IgD-negative memory B cell (primary cell): ENCODE results near the gene TGM1. TPM values are rescaled to one million over a fixed set of nuclear protein-coding genes. Genes with fewer than 3 reads are reported as not detected.
"Not testable (repeated sequence)": the region's sequence is repeated elsewhere in the genome, so short reads cannot be mapped to it uniquely, and the experiment has no call there.

Experiments used
- H3K27ac Mint-ChIP-seq, 3 donors: one replicate each; pipeline ENCODE4 v1.8.0; 2020 to 2022; ENCODE audit warnings: mild to moderate bottlenecking in 3 of 3, mixed read lengths in 3 of 3, moderate library complexity in 1 of 3
- H3K27me3 Mint-ChIP-seq: one replicate; pipeline ENCODE4 v1.8.0; 2021; ENCODE audit warnings: mixed read lengths
- H3K36me3 Mint-ChIP-seq: one replicate; pipeline ENCODE4 v1.8.0; 2020; ENCODE audit warnings: mild to moderate bottlenecking, mixed read lengths
- H3K4me1 Mint-ChIP-seq, 3 donors: one replicate each; pipeline ENCODE4 v1.8.0; 2020 to 2022; ENCODE audit warnings: mixed read lengths in 3 of 3, mild to moderate bottlenecking in 1 of 3
- H3K4me3 Mint-ChIP-seq, 4 donors: one replicate each; pipeline ENCODE4 v1.8.0; 2020 to 2022; ENCODE audit warnings: mild to moderate bottlenecking in 4 of 4, mixed read lengths in 4 of 4, moderate library complexity in 3 of 4
- H3K9me3 Mint-ChIP-seq, 3 donors: one replicate each; pipeline ENCODE4 v1.8.0; 2020 to 2021; ENCODE audit warnings: mixed read lengths in 3 of 3, mild to moderate bottlenecking in 1 of 3
- polyA plus RNA-seq: library from polyadenylated mRNA; unstranded; fragments of 300-500 nt; fragmentation: Illumina TruSeq; gene quantifications from one replicate; pipeline ENCODE4 v1.2.3, GENCODE V29; 2021

The TGM1 gene
- polyA plus RNA-seq, 1 donor from 2014 or later = not detected

DNA sequence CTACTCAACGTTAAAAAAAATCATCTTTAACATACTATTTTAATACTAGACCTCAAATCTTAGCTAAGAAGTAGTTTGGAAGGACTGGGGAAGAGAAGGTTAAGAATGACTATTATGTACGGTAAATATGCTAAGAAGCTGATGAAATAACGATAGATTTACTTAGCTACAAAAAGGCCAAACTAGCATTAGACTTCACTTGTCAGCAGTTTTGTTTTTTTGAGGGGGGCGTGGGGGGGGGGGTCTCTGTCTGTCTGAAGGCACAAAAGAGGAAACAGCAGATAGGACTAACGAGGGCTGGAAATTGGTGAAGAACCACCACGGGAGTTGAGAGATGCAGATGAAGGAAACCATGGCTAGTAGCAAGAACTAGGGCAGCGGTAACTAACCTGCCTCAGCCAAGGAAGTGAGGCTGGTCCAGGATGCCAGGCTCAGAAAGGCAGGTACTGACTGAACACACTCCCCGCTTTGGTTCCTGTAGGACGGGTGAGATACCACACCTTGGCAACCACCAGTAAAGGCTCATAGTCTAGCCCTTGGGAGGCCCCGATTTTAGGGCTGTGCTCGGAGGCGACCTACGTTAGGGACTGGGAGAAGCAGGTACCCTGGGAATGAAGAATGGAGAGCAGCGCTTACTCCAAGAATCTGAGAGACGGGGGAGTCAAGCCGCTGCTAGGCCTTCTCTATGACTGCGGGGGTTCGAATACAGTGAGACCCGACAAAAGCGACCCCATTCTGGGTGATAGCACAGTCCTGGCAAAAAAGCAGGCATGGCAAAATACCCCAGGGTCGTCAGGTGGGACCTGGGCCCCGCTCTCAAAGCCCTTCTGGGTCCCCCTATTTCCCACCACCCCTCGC lies 31.5 kb downstream of the TGM1 start:
- H3K4me3 Mint-ChIP-seq = peak overlapping the region; percentile 92 to 100 (median 99)
- no peaks in the 10 kb centered on the region for H3K9me3 Mint-ChIP-seq
- H3K27me3 Mint-ChIP-seq = no peaks in the 10 kb centered on the region
- H3K36me3 Mint-ChIP-seq = no peaks in the 10 kb centered on the region
- H3K27ac Mint-ChIP-seq = peak overlapping the region; percentile 86 to 97 (median 88)
- peaks cover 22 to 38% (median 33%) of the 10 kb centered on the region in 3 donors for H3K4me1 Mint-ChIP-seq

DNA sequence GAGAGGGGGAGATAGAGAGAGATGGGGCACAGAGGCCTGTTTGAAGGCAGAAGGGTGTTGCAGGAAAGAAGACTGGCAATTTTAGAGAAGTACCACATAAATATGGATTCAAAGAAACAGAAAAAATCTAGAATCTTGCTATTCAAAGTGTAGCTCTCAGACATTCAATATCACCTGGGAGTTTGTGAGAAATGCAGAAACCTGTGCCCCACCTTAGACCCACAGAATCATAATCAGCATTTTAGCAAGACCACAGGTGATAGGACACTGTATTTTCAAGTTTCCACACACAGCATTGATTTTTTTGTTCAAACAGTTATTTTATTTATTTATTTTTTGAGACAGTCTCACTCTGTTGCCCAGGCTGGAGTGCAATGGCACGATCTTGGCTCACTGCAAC lies 34.1 kb downstream of the TGM1 start:
- Mint-ChIP-seq H3K36me3 (no peaks in the 10 kb centered on the region), H3K4me1 (peaks cover 17 to 30% (median 29%) of the 10 kb centered on the region in 3 donors), H3K27ac (peak overlapping the region in 1 of 3 donors; percentile 63), H3K27me3 (no peaks in the 10 kb centered on the region), H3K9me3 (no peaks in the 10 kb centered on the region), H3K4me3 (peak overlapping the region in 1 of 4 donors; percentile 45)

DNA sequence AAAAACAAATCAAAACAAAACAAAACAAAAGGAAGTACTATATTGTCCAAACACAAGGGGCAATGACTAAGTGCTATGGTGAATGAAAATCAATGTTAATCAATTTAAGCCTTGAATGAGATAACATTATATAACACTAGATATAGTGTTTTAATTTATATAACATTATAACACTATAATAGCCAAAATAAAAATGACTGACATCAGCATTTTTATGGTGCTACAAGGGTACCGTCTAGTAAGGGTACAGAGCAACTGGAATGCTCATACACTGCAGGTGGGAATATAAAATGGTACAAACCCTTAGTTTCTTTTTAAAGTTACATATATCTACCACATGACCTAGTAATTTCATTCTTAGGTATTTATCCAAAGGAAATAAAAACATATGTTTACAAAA lies 36.5 kb downstream of the TGM1 start:
- Mint-ChIP-seq H3K9me3 (no peaks in the 10 kb centered on the region), H3K36me3 (no peaks in the 10 kb centered on the region), H3K4me3 (peak overlapping the region in 1 of 4 donors; percentile 45), H3K27me3 (no peaks in the 10 kb centered on the region), H3K4me1 (peaks cover 5 to 22% (median 18%) of the 10 kb centered on the region in 3 donors), H3K27ac (peak overlapping the region in 1 of 3 donors; percentile 32)

DNA sequence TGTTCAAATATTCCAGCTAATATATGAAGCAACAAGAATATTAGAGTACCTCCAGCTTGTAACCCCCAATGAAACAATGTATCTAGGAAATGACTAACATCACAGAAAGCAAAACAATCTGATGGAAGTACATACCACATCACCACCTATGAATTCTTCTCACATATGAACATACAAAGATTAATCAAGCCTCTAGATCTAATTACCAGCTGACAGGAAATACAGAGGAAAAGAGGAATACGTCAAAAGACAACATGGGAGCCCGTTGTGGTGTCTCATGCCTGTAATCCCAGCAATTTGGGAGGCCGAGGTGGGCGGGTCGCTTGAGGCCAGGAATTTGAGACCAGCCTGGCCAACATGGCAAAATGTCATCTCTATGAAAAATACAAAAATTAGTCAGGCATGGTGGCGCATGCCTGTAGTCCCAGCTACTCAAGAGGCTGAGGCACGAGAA lies 38.3 kb downstream of the TGM1 start:
- Mint-ChIP-seq H3K36me3 (peaks cover 1% of the 10 kb centered on the region), H3K27ac (no peak overlapping the region), H3K27me3 (no peaks in the 10 kb centered on the region), H3K4me3 (peak overlapping the region in 1 of 4 donors; percentile 37), H3K9me3 (no peaks in the 10 kb centered on the region), H3K4me1 (peaks cover under 1 to 17% (median 13%) of the 10 kb centered on the region in 3 donors)

DNA sequence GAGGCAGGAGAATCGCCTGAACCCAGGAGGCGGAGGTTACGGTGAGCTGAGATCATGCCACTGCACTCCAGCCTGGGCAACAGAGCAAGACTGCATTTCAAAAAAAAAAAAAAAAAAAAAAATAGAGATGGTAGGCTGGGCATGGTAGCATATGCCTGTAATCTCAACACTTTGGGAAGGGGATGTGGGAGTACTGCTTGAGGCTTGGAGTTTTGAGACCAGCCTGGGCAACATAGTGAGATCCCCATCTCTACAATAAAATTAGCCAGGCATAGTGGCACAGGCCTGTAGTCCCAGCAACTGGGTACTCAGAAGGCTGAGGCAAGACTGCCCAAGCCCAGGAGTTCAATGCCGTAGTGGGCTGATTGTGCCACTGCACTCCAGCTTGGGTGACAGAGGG lies 40.0 kb downstream of the TGM1 start:
- H3K27me3 Mint-ChIP-seq, H3K36me3 Mint-ChIP-seq, H3K27ac Mint-ChIP-seq, H3K4me3 Mint-ChIP-seq, H3K9me3 Mint-ChIP-seq: not testable (repeated sequence)
- peaks cover 4 to 18% (median 15%) of the 10 kb centered on the region in 3 donors for H3K4me1 Mint-ChIP-seq

DNA sequence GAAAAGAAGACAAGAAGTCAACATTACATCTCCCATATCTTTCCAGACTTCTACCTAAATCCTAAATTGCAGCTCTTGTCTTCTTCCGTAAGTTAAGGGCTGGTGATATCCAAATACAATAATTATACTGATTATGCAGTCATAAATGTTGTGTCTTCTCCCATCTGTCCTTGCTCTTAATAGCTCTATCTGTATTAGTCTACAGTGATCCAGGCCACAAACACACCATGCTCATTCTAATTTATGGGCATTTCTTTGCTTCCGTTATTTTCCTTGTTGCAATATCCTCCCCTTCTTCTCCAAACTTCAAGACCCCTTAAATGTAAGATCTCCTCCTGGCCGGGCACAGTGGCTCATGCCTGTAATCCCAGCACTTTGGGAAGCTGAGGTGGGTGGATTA lies 43.5 kb downstream of the TGM1 start:
- Mint-ChIP-seq H3K4me1 (peaks cover 12 to 14% (median 13%) of the 10 kb centered on the region in 3 donors), H3K9me3 (no peaks in the 10 kb centered on the region), H3K4me3 (no peak overlapping the region), H3K27me3 (no peaks in the 10 kb centered on the region), H3K27ac (no peak overlapping the region), H3K36me3 (peaks cover 1% of the 10 kb centered on the region)

DNA sequence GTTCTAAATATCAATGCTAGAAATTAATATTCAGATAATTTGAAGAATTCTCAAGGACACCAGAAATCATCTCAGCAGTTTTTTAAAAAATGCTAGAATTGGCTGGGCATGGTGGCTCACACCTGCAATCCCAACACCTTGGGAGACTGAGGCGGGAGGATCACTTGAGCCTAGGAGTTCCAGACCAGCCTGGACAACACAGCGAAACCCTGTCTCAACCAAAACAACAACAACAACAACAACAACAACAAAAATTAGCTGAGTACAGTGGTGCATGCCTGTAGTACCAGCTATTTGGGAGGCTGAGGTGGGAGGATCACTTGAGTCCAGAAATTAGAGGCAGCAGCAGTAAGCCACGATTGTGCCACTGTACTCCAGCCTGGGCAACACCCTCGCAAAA lies 43.9 kb downstream of the TGM1 start:
- H3K27ac Mint-ChIP-seq = no peak overlapping the region
- H3K4me3 Mint-ChIP-seq = no peak overlapping the region
- peaks cover 13 to 16% (median 16%) of the 10 kb centered on the region in 3 donors for H3K4me1 Mint-ChIP-seq
- H3K27me3 Mint-ChIP-seq = no peaks in the 10 kb centered on the region
- no peaks in the 10 kb centered on the region for H3K9me3 Mint-ChIP-seq
- peaks cover 1% of the 10 kb centered on the region for H3K36me3 Mint-ChIP-seq

DNA sequence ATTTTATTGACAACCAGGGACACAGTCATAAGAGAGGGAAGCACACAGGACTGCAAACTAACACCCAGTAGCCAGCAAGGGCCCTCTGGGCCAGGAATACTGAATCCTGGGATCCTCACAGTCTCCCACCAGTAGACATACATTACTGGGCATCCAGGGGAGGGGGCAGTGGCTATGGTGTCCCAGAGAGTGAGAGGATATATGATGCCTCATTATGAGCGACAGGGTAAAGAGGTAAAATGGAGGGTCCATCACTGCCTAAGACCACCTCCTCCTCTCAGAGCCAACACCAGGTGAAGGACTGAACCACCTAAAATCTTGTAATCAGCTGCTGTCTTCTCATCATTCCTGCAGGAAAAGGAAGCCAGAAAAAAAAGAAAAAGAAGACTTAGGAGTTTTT lies 46.1 kb downstream of the TGM1 start:
- H3K27me3 Mint-ChIP-seq, H3K4me3 Mint-ChIP-seq, H3K9me3 Mint-ChIP-seq, H3K36me3 Mint-ChIP-seq: not testable (repeated sequence)
- H3K27ac Mint-ChIP-seq = peak overlapping the region in 1 of 3 donors; percentile 89
- H3K4me1 Mint-ChIP-seq = peaks cover 19 to 32% (median 25%) of the 10 kb centered on the region in 3 donors

DNA sequence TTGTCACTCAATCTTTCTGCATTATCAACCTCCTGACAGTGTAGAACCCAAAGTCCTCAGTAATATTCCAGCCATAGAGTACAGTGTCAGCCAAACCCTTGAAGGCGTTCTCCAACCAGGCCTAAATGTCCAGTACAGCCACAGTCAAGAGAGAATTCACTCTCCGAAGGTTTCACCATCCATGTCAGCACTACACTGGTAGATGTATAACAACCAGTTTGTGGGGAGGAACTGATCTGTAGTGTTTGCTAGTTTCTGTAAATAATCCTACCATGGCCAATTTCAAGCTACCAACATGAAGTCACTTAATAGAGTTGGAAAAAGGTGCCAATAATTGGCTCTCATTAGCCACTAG lies 46.7 kb downstream of the TGM1 start:
- peak overlapping the region in 2 of 3 donors; percentile 89 to 94 for H3K27ac Mint-ChIP-seq
- H3K27me3 Mint-ChIP-seq = no peaks in the 10 kb centered on the region
- H3K36me3 Mint-ChIP-seq = peaks cover 1% of the 10 kb centered on the region
- H3K9me3 Mint-ChIP-seq = no peaks in the 10 kb centered on the region
- peak overlapping the region in 3 of 4 donors; percentile 92 to 98 (median 92) for H3K4me3 Mint-ChIP-seq
- H3K4me1 Mint-ChIP-seq = peaks cover 25 to 37% (median 30%) of the 10 kb centered on the region in 3 donors

DNA sequence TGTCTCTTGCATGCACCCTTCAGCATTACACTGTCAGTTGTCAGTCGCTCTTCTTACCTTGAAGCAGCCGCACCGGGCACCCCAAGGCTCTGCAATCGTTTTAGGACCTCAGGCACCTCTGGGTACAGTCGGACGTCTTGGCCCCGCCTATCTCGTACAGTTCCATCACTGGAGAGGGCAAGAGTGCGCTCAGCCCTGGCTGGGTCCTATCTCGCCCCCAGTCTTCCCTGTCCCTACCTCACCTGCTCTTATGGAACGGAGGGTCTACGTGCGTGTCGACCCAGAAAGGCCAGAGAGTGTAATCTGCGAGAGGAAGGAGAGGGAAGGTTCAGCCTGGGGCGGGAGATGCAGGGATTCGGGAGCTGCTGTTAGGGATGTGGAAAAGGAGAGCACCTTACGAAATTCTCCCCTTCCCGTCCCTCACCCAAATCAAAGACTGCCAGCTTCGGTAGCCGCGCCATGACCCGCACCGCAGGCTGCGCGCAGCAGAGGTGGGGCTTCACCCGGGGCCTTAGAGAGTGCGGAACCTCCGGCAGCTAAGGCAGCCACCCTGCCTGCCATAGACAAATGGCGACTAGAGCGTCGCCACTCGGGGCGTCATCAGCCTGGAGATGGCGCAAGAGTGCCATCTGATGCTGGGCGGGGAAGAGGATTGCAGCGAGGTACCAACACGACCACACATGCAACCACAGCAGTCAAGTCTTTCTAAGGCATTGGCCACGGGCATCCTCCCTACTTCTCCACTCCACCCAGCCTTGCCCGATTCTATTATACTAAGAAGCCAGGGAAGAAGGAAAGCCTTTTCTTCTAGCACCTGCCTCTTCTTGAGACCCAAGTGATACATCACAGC lies 47.3 kb downstream of the TGM1 start, which contains the start of gene MDP1:
Gene MDP1 (minus strand): TSS at position 572 of the 850 bp plus-strand sequence. CDS start 111 bp downstream, at position 461.
- peaks cover 25 to 38% (median 32%) of the 10 kb centered on the region in 3 donors for H3K4me1 Mint-ChIP-seq
- peaks cover 1% of the 10 kb centered on the region for H3K36me3 Mint-ChIP-seq
- peak within 1 kb of the TSS; percentile 84 to 94 (median 89) for H3K27ac Mint-ChIP-seq
- H3K9me3 Mint-ChIP-seq = no peaks in the 10 kb centered on the region
- no peaks in the 10 kb centered on the region for H3K27me3 Mint-ChIP-seq
- peak within 1 kb of the TSS; percentile 92 to 98 (median 94) for H3K4me3 Mint-ChIP-seq

DNA sequence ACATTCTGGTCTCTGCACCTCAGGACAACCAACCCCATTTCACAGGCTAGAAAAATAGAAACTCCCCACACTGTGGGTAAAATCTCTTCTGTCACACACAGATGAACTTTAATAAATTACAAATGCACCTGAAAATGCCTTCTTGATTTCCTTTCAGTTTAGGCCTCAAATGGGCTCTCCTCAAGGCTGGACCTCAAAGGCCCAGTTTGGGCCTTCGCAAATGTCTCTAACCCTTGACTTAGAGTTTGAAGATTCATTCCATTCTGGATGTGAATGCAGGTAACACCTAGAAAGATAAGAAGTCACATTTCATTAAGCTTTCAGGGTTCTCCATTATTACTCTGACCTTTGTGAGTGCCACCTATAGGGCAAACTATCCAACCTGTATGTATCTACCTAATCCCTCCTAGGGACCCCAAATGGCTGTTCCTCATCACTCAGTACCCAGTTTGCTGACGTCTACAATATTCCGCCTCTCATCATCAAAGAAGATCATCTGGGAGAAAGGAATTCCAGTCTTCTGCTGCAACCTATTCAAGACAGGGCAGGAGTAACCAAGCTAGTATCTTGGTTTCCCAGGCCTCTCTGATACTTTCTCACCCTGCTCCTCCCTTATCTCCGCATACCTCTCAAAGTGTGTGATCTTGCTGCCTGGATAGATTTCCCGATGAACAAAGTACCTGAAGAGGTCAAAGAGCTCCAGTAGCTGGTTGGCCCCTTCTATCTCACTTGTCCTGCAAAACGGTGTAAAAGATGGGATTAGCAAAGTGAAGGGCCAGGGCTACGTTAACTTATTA lies 48.9 kb downstream of the TGM1 start:
- Mint-ChIP-seq H3K4me3 (peak overlapping the region; percentile 88 to 99 (median 98)), H3K27ac (peak overlapping the region; percentile 89 to 100 (median 99))

DNA sequence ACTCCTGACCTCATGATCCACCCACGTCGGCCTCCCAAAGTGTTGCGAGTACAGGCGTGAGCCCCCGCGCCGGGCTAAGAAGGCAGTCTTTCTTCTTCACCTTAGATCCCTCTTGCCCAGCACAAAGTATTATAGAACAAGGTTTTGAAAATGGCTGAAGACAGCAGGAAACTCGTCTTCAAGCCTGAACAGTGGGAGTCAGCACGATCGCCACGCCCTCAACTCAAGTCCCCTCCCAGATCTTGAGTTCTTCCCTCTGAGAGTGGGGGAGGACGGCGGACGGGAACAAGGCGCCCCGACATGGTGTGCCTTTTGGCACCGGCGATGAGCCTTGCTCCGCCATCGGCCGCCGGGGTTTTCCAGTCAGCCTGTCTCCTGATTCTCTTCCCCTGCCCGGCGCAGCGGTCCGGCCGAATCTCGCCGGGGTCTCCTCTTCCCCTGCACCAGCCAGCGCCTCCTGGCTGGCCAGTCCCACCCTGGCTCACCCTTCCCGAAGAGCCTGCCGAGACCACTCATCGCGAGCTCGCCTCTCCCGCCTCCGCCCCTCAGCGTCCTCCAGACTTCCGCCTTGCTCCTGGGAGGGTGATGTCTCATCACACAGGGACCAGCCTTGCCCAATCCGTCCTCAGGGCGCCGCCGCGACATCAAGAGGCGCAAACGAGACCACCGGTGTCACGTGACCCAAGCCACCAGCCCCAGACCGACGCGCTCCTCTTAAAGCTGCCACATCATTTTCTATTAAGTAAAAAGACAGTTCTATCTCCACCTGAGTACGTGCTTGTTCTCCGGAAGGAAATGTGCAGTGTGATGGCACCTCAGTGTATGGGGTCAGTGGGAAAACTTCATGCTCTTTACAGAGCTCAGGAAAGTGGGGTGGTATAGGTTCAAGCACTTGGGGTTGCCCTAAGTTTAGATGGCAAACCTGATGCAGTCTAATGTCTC lies 49.8 kb downstream of the TGM1 start, which contains the start of gene CHMP4A:
Gene CHMP4A (minus strand): TSS at position 565 of the 942 bp plus-strand sequence. CDS start 49 bp downstream, at position 516.
- peak within 1 kb of the TSS; percentile 88 to 99 (median 98) for H3K4me3 Mint-ChIP-seq
- no peaks in the 10 kb centered on the region for H3K27me3 Mint-ChIP-seq
- H3K27ac Mint-ChIP-seq = peak within 1 kb of the TSS; percentile 89 to 100 (median 99)
- no peaks in the 10 kb centered on the region for H3K9me3 Mint-ChIP-seq
- H3K36me3 Mint-ChIP-seq = no peaks in the 10 kb centered on the region
- peaks cover 20 to 35% (median 34%) of the 10 kb centered on the region in 3 donors for H3K4me1 Mint-ChIP-seq

More for the DNA sequence above, 48.9 kb downstream of the TGM1 start:
- Mint-ChIP-seq H3K9me3 (no peaks in the 10 kb centered on the region), H3K27me3 (no peaks in the 10 kb centered on the region), H3K36me3 (no peaks in the 10 kb centered on the region), H3K4me1 (peaks cover 20 to 35% (median 34%) of the 10 kb centered on the region in 3 donors)

DNA sequence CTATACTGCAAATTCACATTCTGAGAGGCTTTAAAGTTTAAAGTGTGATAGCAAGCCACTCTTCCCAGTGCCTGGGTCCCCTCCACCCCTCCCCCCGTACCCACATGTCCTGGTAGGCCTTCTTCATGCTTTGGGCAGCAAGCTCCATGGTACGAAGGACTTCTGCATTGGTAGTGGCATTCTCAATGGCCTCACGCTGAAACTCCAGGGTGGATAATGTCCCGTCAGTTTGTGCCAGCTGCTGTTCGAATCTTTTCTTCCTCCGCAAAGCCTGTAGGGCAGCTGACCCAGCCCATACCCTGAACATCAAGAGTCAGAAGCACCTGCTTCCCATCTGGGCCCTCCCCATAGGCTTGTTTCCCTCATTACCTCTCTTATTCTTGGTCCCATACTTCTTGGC lies 51.7 kb downstream of the TGM1 start:
- peak overlapping the region in 2 of 4 donors; percentile 88 to 99 for H3K4me3 Mint-ChIP-seq
- H3K9me3 Mint-ChIP-seq = no peaks in the 10 kb centered on the region
- peaks cover 28 to 39% (median 39%) of the 10 kb centered on the region in 3 donors for H3K4me1 Mint-ChIP-seq
- peaks cover 2% of the 10 kb centered on the region for H3K36me3 Mint-ChIP-seq
- no peaks in the 10 kb centered on the region for H3K27me3 Mint-ChIP-seq
- H3K27ac Mint-ChIP-seq = peak overlapping the region in 1 of 3 donors; percentile 89
